Endothelial cell of coronary artery (primary cell): ENCODE data around the gene DENND4A. TPM values are rescaled to one million over a fixed set of nuclear protein-coding genes. Genes with fewer than 3 reads are reported as not detected.

ENCODE experiments used
- total RNA-seq: library from RNA; depleted of rRNA; stranded (reverse); fragments of >200 nt; gene quantifications from 2 replicates; pipeline ENCODE4 v1.2.3, GENCODE V29; 2014

DENND4A gene
- 17.9 and 29.4 TPM in 2 replicates for total RNA-seq

DNA sequence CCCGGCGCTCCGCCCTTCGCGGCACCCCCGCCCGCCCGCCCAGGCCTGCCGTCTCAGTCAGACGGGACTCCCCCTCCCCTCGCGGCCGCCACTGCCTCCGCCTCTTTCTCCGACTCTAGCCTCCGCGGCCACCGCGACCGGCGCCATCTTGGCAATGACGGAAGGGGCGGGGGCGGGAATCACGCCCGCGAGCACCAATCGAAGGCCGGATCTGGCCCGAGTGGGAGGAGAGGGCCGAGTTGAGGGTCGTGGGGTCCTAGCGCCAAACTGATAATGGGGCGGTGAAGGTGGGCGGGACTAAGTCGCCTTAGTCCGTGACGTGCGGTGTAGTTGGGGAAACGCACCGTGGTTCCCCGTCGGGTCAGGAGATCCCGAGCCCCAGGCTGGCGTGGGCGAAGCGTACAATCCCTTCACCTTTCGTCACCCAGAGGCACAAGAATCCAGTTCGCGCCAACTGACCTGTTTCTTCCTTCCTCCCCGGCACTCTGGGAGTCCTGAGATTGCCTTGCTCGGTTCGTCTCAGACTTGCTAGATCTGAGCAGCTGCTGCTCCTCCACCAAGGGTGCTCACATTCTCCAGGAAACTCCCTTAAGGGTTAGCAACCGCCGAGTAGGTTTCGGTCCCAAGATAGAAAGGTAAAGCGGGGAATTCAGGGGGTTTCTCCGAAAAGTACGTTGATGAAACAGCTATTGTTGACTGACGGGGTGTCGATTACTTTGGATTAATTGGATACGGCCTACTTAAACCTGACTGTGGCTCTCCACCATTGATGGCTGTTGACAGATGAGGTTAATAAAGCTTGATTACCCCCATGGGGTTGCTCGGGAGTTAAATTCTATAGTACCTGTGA is at the start of gene DENND4A:
TSS of gene DENND4A (minus strand) at position 156 of the 850 bp plus-strand sequence. CDS start 35,843 bp downstream, outside the sequence.

DNA sequence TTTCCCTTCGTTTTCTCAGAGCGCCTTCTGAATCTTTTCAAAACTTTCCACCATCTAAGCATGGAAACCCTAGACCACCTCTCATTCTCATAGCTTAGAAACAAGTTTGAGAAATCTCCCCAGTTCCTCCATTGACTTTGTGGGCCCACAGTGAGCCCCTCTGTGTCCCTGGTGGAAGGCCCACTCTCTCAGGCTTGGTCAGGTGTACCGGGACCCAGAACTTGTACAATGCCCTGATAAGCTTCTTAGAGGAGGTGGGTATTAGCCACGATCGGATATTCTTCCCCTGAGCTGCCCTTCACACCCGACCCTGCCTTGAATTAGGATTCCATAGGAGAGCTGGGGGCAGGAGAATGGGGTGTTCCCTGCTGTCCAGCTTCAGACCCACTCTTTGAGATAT is 170.5 kb downstream of the DENND4A start, which contains the start of gene SLC24A1:
TSS of gene SLC24A1 (plus strand) at position 301 of the 400 bp plus-strand sequence. CDS start 2,143 bp downstream, outside the sequence.

DNA sequence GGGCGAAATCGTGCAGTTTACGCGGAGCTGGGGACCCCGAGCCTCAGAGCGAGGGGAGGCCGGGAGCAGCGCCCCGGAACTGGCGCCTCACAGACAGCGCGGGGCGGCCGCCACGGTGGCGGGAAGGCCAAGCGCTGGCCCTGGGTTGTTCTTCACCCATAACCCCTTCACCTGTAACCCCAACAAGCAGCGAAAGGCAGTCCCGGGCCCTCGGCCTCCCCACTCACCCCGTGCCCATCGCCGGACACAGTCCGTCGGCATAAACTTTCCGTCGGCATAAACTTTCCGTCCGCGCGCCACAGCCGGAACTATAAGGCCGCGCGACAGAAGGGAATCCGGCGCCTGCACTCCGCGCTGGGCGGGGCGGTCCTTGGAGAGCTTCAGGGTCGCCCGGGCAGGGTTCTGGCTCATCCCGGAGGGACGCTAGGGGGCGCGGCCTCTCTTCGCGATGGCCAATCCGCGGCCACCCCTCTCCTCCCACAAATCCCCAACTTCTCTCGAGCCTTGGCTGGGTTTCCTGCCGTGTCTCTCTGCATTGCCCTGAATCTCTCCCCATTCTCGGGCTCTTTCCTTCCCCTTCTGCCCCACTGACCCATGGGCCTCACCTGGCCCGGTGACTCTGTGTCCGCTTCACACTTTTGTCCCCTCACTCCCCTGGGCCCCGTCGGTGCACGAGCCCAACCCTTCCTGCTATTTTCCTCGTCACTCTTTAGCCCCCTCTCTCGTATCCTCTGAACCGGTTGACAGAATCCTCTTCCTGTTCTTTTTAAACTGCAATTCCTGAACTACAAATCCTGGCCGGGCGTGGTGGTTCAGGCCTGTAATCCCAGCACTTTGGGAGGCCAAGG is 181.0 kb downstream of the DENND4A start, which contains the start of gene INTS14:
TSS of gene INTS14 (minus strand) at position 261 of the 848 bp plus-strand sequence. CDS start 3,751 bp downstream, outside the sequence.

Other genes starting within 250 kb of the DENND4A start
- gene INTS14, start 181.2 kb downstream of the DENND4A start, total RNA-seq = 28.9 and 31.5 TPM in 2 replicates
- gene SLC24A1, start 170.4 kb downstream of the DENND4A start, total RNA-seq = 2.7 and 3.8 TPM in 2 replicates
- gene RAB11A, start 77.2 kb upstream of the DENND4A start, total RNA-seq = 145 and 186 TPM in 2 replicates